Astrocyte (in vitro differentiated cells and primary cell): ENCODE results near the gene ADIPOR2.

Source experiments
- CTCF ChIP-seq: IDR thresholded peaks from 2 replicates; pipeline ENCODE4 v1.5.1; 2011; ENCODE audit warnings: low read depth, mild to moderate bottlenecking, inconsistent platforms, low read length, moderate library complexity; ENCODE audit not compliant: insufficient read depth
- EZH2 ChIP-seq: IDR thresholded peaks from 2 replicates; pipeline ENCODE4 v1.6.1; 2012; ENCODE audit warnings: mild to moderate bottlenecking, low read length, inconsistent platforms; ENCODE audit not compliant: insufficient read depth

DNA sequence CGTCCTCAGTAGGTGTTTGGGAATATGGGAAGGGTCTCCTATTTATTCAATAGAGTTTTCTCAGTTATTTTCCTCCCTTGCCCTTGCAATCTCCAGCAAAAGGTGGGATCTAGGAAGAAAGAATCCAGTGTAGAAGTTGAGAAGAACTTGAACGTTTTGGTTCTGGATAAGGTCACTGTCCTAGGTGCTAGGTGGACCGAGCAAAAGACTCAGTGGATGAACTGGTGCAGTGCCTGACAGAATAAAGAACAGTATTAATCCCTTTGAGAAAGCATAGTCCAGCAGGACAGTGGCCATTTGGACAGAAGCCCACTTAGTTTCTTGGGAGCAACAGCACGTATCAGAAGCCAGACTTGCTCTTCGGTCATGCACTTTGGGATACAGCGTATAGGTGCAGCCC, 96.8 kb downstream of the ADIPOR2 start:
- no peak for TF ChIP-seq CTCF
- no peak for TF ChIP-seq EZH2
